B cell (primary cell): ENCODE results near the gene B3GALT6. TPM values are rescaled to one million over a fixed set of nuclear protein-coding genes. Genes with fewer than 3 reads are reported as not detected.

ENCODE experiments used
- ATAC-seq: fragments of 200-7000 bp; cut with Tn5 transposase; one replicate; pipeline ENCODE4 v1.10.0; 2021; ENCODE audit warnings: low read depth, mild to moderate bottlenecking, moderate number of reproducible peaks, moderate library complexity
- CTCF ChIA-PET: fragments of 350-600 bp; sonication (Branson Sonifier 250); formaldehyde crosslinking; loops from one replicate; lab custom pipeline; 2021; ENCODE audit warnings: antibody characterized with exemption, inconsistent platforms; lab: Charles Lee
- POLR2A ChIA-PET: fragments of 350-600 bp; sonication (Branson Sonifier 250); formaldehyde crosslinking; loops from one replicate; lab custom pipeline; 2021; ENCODE audit warnings: antibody characterized with exemption; lab: Charles Lee
- DNase-seq: peaks from one replicate; pipeline ENCODE4 v3.0.0; 2013
- H2AFZ ChIP-seq: 2 replicates; pipeline ENCODE4 v1.6.1; 2012; ENCODE audit warnings: mild to moderate bottlenecking, low read depth, low read length; ENCODE audit not compliant: insufficient read depth, poor library complexity, severe bottlenecking
- H3K27ac ChIP-seq, 2 donors: 1 replicate in 1 of 2; 2 replicates in 1 of 2; pipeline ENCODE4 v1.5.1; 2012 to 2013; ENCODE audit warnings: low read length in 2 of 2, mild to moderate bottlenecking in 2 of 2, moderate library complexity in 1 of 2
- H3K27me3 ChIP-seq, 4 experiments: fragments of 200-600 bp in 1 of 4; sonication (generic) in 1 of 4; replicated peaks in 1 of 4; 1 replicate in 2 of 4; 2 replicates in 2 of 4; pipeline versions ENCODE4 v1.6.1 to v1.7.0; 2013 to 2016; ENCODE audit warnings: low read length in 3 of 4, mild to moderate bottlenecking in 2 of 4, mixed read lengths in 1 of 4, moderate library complexity in 1 of 4; ENCODE audit not compliant: insufficient read depth in 4 of 4, control insufficient read depth in 3 of 4; ENCODE audit errors: control extremely low read depth in 1 of 4
- H3K36me3 ChIP-seq, 2 experiments: replicated peaks in 1 of 2; 1 replicate in 1 of 2; 2 replicates in 1 of 2; pipeline versions ENCODE4 v1.6.1 to v1.7.1; 2013; ENCODE audit warnings: low read length in 1 of 2; ENCODE audit not compliant: insufficient read depth in 2 of 2, control insufficient read depth in 1 of 2; ENCODE audit errors: control extremely low read depth in 1 of 2, extremely low read depth in 1 of 2
- H3K4me1 ChIP-seq, 2 donors: fragments of 200-600 bp in 1 of 2; sonication (generic) in 1 of 2; 1 replicate in 1 of 2; 2 replicates in 1 of 2; pipeline versions ENCODE4 v1.5.1 to v1.6.1; 2013 to 2017; ENCODE audit warnings: low read length in 2 of 2; ENCODE audit not compliant: control insufficient read depth in 2 of 2, insufficient read depth in 2 of 2
- H3K4me2 ChIP-seq: replicated peaks from 2 replicates; pipeline ENCODE3; 2012; ENCODE audit warnings: mild to moderate bottlenecking, low read depth, low read length; ENCODE audit not compliant: poor library complexity, severe bottlenecking
- H3K4me3 ChIP-seq, 5 experiments: fragments of 200-600 bp in 1 of 5; sonication (generic) in 1 of 5; 1 replicate in 3 of 5; 2 replicates in 2 of 5; pipeline versions ENCODE4 v1.5.1 to v1.7.0; 2011 to 2016; ENCODE audit warnings: low read length in 4 of 5, mild to moderate bottlenecking in 4 of 5, low read depth in 2 of 5, control low read depth in 1 of 5, moderate library complexity in 1 of 5; ENCODE audit not compliant: insufficient read depth in 1 of 5; ENCODE audit errors: control extremely low read depth in 1 of 5, extremely low read depth in 1 of 5
- H3K79me2 ChIP-seq: fragments of 200-600 bp; sonication (generic); one replicate; pipeline ENCODE4 v1.6.0; 2016; ENCODE audit warnings: low read length; ENCODE audit not compliant: control insufficient read depth, insufficient read depth
- H3K9ac ChIP-seq: fragments of 200-600 bp; sonication (generic); 2 replicates; pipeline ENCODE4 v1.6.1; 2017; ENCODE audit warnings: mild to moderate bottlenecking, low read length, moderate library complexity
- H3K9me3 ChIP-seq, 3 donors: one replicate each; pipeline versions ENCODE4 v1.6.1 to v1.7.1; 2013; ENCODE audit warnings: low read length in 2 of 3; ENCODE audit not compliant: control insufficient read depth in 2 of 3, insufficient read depth in 1 of 3; ENCODE audit errors: control extremely low read depth in 1 of 3
- H4K20me1 ChIP-seq: 2 replicates; pipeline ENCODE4 v1.6.0; 2012; ENCODE audit warnings: mild to moderate bottlenecking, low read length; ENCODE audit not compliant: insufficient read depth, control insufficient read depth, poor library complexity, severe bottlenecking
- H3K27ac Mint-ChIP-seq: one replicate; pipeline ENCODE4 v1.8.0; 2021; ENCODE audit warnings: mixed read lengths
- H3K27me3 Mint-ChIP-seq: one replicate; pipeline ENCODE4 v1.8.0; 2021; ENCODE audit warnings: mixed read lengths
- H3K4me1 Mint-ChIP-seq: one replicate; pipeline ENCODE4 v1.8.0; 2021; ENCODE audit warnings: mixed read lengths
- H3K4me3 Mint-ChIP-seq: one replicate; pipeline ENCODE4 v1.8.0; 2021; ENCODE audit warnings: mixed read lengths
- H3K9me3 Mint-ChIP-seq: one replicate; pipeline ENCODE4 v1.8.0; 2022; ENCODE audit warnings: mixed read lengths; ENCODE audit not compliant: insufficient read depth
- CTCF ChIP-seq: fragments of 200-600 bp; IDR thresholded peaks from one replicate; pipeline ENCODE4 v1.8.0; 2022; ENCODE audit warnings: antibody characterized with exemption, mild to moderate bottlenecking
- EZH2 ChIP-seq: IDR thresholded peaks from 2 replicates; pipeline ENCODE4 v1.6.1; 2012; ENCODE audit warnings: borderline replicate concordance, low read depth, mild to moderate bottlenecking, moderate library complexity, low read length; ENCODE audit not compliant: insufficient read depth, poor library complexity, severe bottlenecking
- WGBS: methylation state at CpG from one replicate; pipeline ENCODE4 v1.1.5; 2013; ENCODE audit warnings: missing lambda C conversion rate; ENCODE audit not compliant: insufficient coverage; 5-methylcytosine and 5-hydroxymethylcytosine counted together
- intact Hi-C: fragments of 100-400 bp; cut with micrococcal nuclease; formaldehyde crosslinking; loops from one replicate; pipeline ENCODE4 v1.10.0; 2022
- polyA plus RNA-seq: library from polyadenylated mRNA; depleted of rRNA; stranded (reverse); fragments of >200 nt; gene quantifications from 2 replicates; pipeline ENCODE4 v1.2.3, GENCODE V29; 2012
- total RNA-seq, 2 donors: library from RNA; stranded (reverse); fragments of 120-200 nt in 1 of 2; gene quantifications; 1 replicate in 1 of 2; 2 replicates in 1 of 2; pipeline versions ENCODE4 v1.2.3 to v1.2.4, GENCODE V29; 2013 to 2022

B3GALT6 gene
- total and polyA plus RNA-seq, 2 donors (not counting 1 experiment from before 2014, with no cell fraction given) = 5.9 to 21.0 TPM

- CTCF ChIA-PET = interaction anchor here (1.8 kb wide), 1 partner anchor 8 kb away, joined by 3 read pairs; no protein-coding TSS in a partner anchor
- 10% methylated on average over 3 of the region's 9 CpGs for WGBS
- no peaks in the 10 kb centered on the region for H4K20me1 ChIP-seq
- H3K27me3 Mint-ChIP-seq = no peaks in the 10 kb centered on the region
- H3K4me2 ChIP-seq = no peak overlapping the region
- H3K4me3 Mint-ChIP-seq = no peak overlapping the region
- H3K9me3 Mint-ChIP-seq = no peaks in the 10 kb centered on the region
- H2AFZ ChIP-seq = no peak overlapping the region
- no peak overlapping the region for H3K4me3 ChIP-seq
- DNase-seq (no peak), ATAC-seq (no peak)
- H3K4me1 ChIP-seq = peaks cover 0 to 3% of the 10 kb centered on the region in 2 donors
- no peak overlapping the region for H3K27ac ChIP-seq
- POLR2A ChIA-PET = no interaction called here
- H3K36me3 ChIP-seq = no peaks in the 10 kb centered on the region
- H3K27ac Mint-ChIP-seq = no peak overlapping the region
- no peaks in the 10 kb centered on the region for H3K27me3 ChIP-seq
- intact Hi-C loops = no loop called here
- no peak for TF ChIP-seq CTCF
- no peak for TF ChIP-seq EZH2
- no peak overlapping the region for H3K9ac ChIP-seq
- peaks cover 3% of the 10 kb centered on the region for H3K4me1 Mint-ChIP-seq
- no peaks in the 10 kb centered on the region for H3K9me3 ChIP-seq
- no peaks in the 10 kb centered on the region for H3K79me2 ChIP-seq
Measured at GRCh38 chr1:1283821-1284220, 51.8 kb downstream of the B3GALT6 start.

Other genes with a start within 250 kb of the B3GALT6 start
- 3.2 and 4.3 TPM in 2 replicates for gene HES4, start 232.1 kb upstream of the B3GALT6 start, total RNA-seq
- 4.5 and 18.1 TPM in 2 replicates for gene HES4, start 232.1 kb upstream of the B3GALT6 start, polyA plus RNA-seq
- gene ISG15, start 218.7 kb upstream of the B3GALT6 start, total RNA-seq = 25.2 and 28.3 TPM in 2 replicates
- gene ISG15, start 218.7 kb upstream of the B3GALT6 start, polyA plus RNA-seq = 71.2 and 91.4 TPM in 2 replicates
- 31.3 and 32.3 TPM in 2 replicates for gene AGRN, start 212.1 kb upstream of the B3GALT6 start, total RNA-seq
- gene AGRN, start 212.1 kb upstream of the B3GALT6 start, polyA plus RNA-seq = 7.0 and 7.3 TPM in 2 replicates
- not detected in 2 replicates for gene RNF223, start 157.9 kb upstream of the B3GALT6 start, total RNA-seq
- not detected in 2 replicates for gene RNF223, start 157.9 kb upstream of the B3GALT6 start, polyA plus RNA-seq
- gene C1orf159, start 116.1 kb upstream of the B3GALT6 start, total RNA-seq = 23.0 and 25.3 TPM in 2 replicates
- gene C1orf159, start 116.1 kb upstream of the B3GALT6 start, polyA plus RNA-seq = 25.6 and 29.6 TPM in 2 replicates
- 0.37 and 0.61 TPM in 2 replicates for gene TTLL10, start 58.4 kb upstream of the B3GALT6 start, total RNA-seq
- 0.37 and 0.45 TPM in 2 replicates for gene TTLL10, start 58.4 kb upstream of the B3GALT6 start, polyA plus RNA-seq
- gene TNFRSF18, start 25.6 kb upstream of the B3GALT6 start, total RNA-seq = 33.5 and 38.1 TPM in 2 replicates
- gene TNFRSF18, start 25.6 kb upstream of the B3GALT6 start, polyA plus RNA-seq = 10.1 and 25.2 TPM in 2 replicates
- gene TNFRSF4, start 18.1 kb upstream of the B3GALT6 start, total RNA-seq = 1.8 and 2.3 TPM in 2 replicates
- gene TNFRSF4, start 18.1 kb upstream of the B3GALT6 start, polyA plus RNA-seq = 0.63 and 1.9 TPM in 2 replicates
- gene SDF4, start 236 bp upstream of the B3GALT6 start, total RNA-seq = 143 and 151 TPM in 2 replicates
- gene SDF4, start 236 bp upstream of the B3GALT6 start, polyA plus RNA-seq = 100 and 104 TPM in 2 replicates
- 3.2 and 6.1 TPM in 2 replicates for gene C1QTNF12, start 14.5 kb downstream of the B3GALT6 start, total RNA-seq
- gene C1QTNF12, start 14.5 kb downstream of the B3GALT6 start, polyA plus RNA-seq = 1.2 and 1.8 TPM in 2 replicates
- 115 and 120 TPM in 2 replicates for gene UBE2J2, start 41.6 kb downstream of the B3GALT6 start, total RNA-seq
- 32.8 and 40.1 TPM in 2 replicates for gene UBE2J2, start 41.6 kb downstream of the B3GALT6 start, polyA plus RNA-seq
- gene SCNN1D, start 48.2 kb downstream of the B3GALT6 start, total RNA-seq = 7.3 and 10.6 TPM in 2 replicates
- gene SCNN1D, start 48.2 kb downstream of the B3GALT6 start, polyA plus RNA-seq = 14.7 and 21.3 TPM in 2 replicates
- 40.7 and 49.1 TPM in 2 replicates for gene ACAP3, start 75.7 kb downstream of the B3GALT6 start, total RNA-seq
- 124 and 126 TPM in 2 replicates for gene ACAP3, start 75.7 kb downstream of the B3GALT6 start, polyA plus RNA-seq
- 15.7 and 17.9 TPM in 2 replicates for gene PUSL1, start 76.4 kb downstream of the B3GALT6 start, total RNA-seq
- gene PUSL1, start 76.4 kb downstream of the B3GALT6 start, polyA plus RNA-seq = 21.3 and 25.8 TPM in 2 replicates
- gene INTS11, start 92.4 kb downstream of the B3GALT6 start, total RNA-seq = 149 and 167 TPM in 2 replicates
- gene INTS11, start 92.4 kb downstream of the B3GALT6 start, polyA plus RNA-seq = 245 and 279 TPM in 2 replicates
- 18.8 and 21.6 TPM in 2 replicates for gene CPTP, start 92.6 kb downstream of the B3GALT6 start, total RNA-seq
- gene CPTP, start 92.6 kb downstream of the B3GALT6 start, polyA plus RNA-seq = 8.0 and 17.1 TPM in 2 replicates
- 4.0 and 4.1 TPM in 2 replicates for gene TAS1R3, start 99.0 kb downstream of the B3GALT6 start, total RNA-seq
- gene TAS1R3, start 99.0 kb downstream of the B3GALT6 start, polyA plus RNA-seq = 5.7 and 11.7 TPM in 2 replicates
- gene DVL1, start 117.2 kb downstream of the B3GALT6 start, total RNA-seq = 46.1 and 48.2 TPM in 2 replicates
- gene DVL1, start 117.2 kb downstream of the B3GALT6 start, polyA plus RNA-seq = 46.0 and 53.5 TPM in 2 replicates
- not detected in 2 replicates for gene MXRA8, start 126.3 kb downstream of the B3GALT6 start, total RNA-seq
- 0.10 and 0.25 TPM in 2 replicates for gene MXRA8, start 126.3 kb downstream of the B3GALT6 start, polyA plus RNA-seq
- 61.7 and 67.0 TPM in 2 replicates for gene AURKAIP1, start 143.0 kb downstream of the B3GALT6 start, total RNA-seq
- gene AURKAIP1, start 143.0 kb downstream of the B3GALT6 start, polyA plus RNA-seq = 47.3 and 61.1 TPM in 2 replicates
- 347 and 367 TPM in 2 replicates for gene CCNL2, start 167.1 kb downstream of the B3GALT6 start, total RNA-seq
- gene CCNL2, start 167.1 kb downstream of the B3GALT6 start, polyA plus RNA-seq = 263 and 333 TPM in 2 replicates
- gene MRPL20, start 175.1 kb downstream of the B3GALT6 start, total RNA-seq = 119 and 129 TPM in 2 replicates
- 55.9 and 59.3 TPM in 2 replicates for gene MRPL20, start 175.1 kb downstream of the B3GALT6 start, polyA plus RNA-seq
- gene ANKRD65, start 189.0 kb downstream of the B3GALT6 start, total RNA-seq = not detected in 2 replicates
- gene ANKRD65, start 189.0 kb downstream of the B3GALT6 start, polyA plus RNA-seq = 0.12 TPM in 1 of 2 replicates, not detected in the other
- not detected in 2 replicates for gene VWA1, start 203.5 kb downstream of the B3GALT6 start, total RNA-seq
- gene VWA1, start 203.5 kb downstream of the B3GALT6 start, polyA plus RNA-seq = 0.09 TPM in 1 of 2 replicates, not detected in the other
- 0.20 and 0.56 TPM in 2 replicates for gene ATAD3C, start 217.5 kb downstream of the B3GALT6 start, total RNA-seq
- 1.1 TPM in 2 replicates for gene ATAD3C, start 217.5 kb downstream of the B3GALT6 start, polyA plus RNA-seq
- 51.4 and 51.5 TPM in 2 replicates for gene ATAD3B, start 239.5 kb downstream of the B3GALT6 start, total RNA-seq
- gene ATAD3B, start 239.5 kb downstream of the B3GALT6 start, polyA plus RNA-seq = 50.9 and 62.0 TPM in 2 replicates